ENCODE measurements around the gene CSHL1. TPM values are rescaled to one million over a fixed set of nuclear protein-coding genes. Genes with fewer than 3 reads are reported as not detected.
"Not testable (repeated sequence)": the region's sequence is repeated elsewhere in the genome, so short reads cannot be mapped to it uniquely, and the experiment has no call there.

CSHL1 gene
- total RNA-seq, 1 experiment from 2014 or later = not detected

GRCh38 chr17:63880706-63881105 is 30.4 kb downstream of the CSHL1 start:
- CTCF ChIA-PET = no interaction called here
- H3K79me2 ChIP-seq (ENCODE audit: low read depth) = no peaks in the 10 kb centered on the region
- H3F3A ChIP-seq (ENCODE audit: insufficient read depth, low read depth) = no peaks in the 10 kb centered on the region
- no peaks in the 10 kb centered on the region for H4K20me1 ChIP-seq (ENCODE audit: insufficient read depth)
- no peak overlapping the region for H3K27ac ChIP-seq
- no peaks in the 10 kb centered on the region for H3K9me2 ChIP-seq (ENCODE audit: insufficient read depth)
- no peak for TF ChIP-seq CTCF (conservative IDR thresholded peaks at IDR 0.05)
- H3K4me1 ChIP-seq (replicated peaks; ENCODE audit: insufficient read depth) = no peaks in the 10 kb centered on the region
- intact Hi-C loops (cut with micrococcal nuclease; ENCODE audit: unreplicated experiment) = no loop called here
- no peak for DNase-seq
- H2AFZ ChIP-seq = no peak overlapping the region
- H3K36me3 ChIP-seq (ENCODE audit: low read depth) = no peaks in the 10 kb centered on the region
- no peaks in the 10 kb centered on the region for H3K9me3 ChIP-seq (ENCODE audit: insufficient read depth, low read depth)
- H3K4me2 ChIP-seq = no peak overlapping the region
- H3K27me3 ChIP-seq (ENCODE audit: insufficient read depth, low read depth) = peaks cover 5% of the 10 kb centered on the region; the same call in 1 of the 2 replicates
- no peak overlapping the region for H3K4me3 ChIP-seq
- POLR2A ChIA-PET (ENCODE audit: unreplicated experiment) = no interaction called here
- BruUV-seq (replicated peaks) = no TSS peak

DNA sequence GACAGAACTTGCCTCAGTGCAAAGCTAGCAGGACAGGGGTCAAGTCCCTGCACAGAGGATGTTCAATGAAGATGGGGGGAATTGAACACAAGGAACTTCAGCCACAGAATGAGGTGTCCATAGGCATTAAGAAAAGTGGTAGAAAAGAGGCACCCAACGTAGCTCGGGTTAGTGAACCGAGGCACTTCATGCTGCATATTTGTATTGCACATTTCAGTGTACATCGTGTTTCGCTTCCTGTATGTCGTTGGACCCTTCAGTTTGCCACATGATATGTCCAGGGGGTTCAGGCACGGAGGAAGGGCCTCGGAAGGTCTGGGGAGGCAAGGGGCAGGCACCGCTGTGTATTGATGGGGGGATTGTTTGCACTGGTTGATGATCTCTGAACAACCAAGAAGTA is 32.6 kb downstream of the CSHL1 start:
- H3K4me1 ChIP-seq (replicated peaks; ENCODE audit: insufficient read depth); H3K27me3 ChIP-seq (ENCODE audit: insufficient read depth, low read depth); H3K4me2 ChIP-seq; BruUV-seq (replicated peaks); CTCF ChIA-PET; H3K4me3 ChIP-seq; H3K27ac ChIP-seq; H2AFZ ChIP-seq; H3K9me2 ChIP-seq (ENCODE audit: insufficient read depth); DNase-seq; H4K20me1 ChIP-seq (ENCODE audit: insufficient read depth); H3K9me3 ChIP-seq (ENCODE audit: insufficient read depth, low read depth); H3F3A ChIP-seq (ENCODE audit: insufficient read depth, low read depth); POLR2A ChIA-PET (ENCODE audit: unreplicated experiment); H3K79me2 ChIP-seq (ENCODE audit: low read depth); intact Hi-C loops (cut with micrococcal nuclease; ENCODE audit: unreplicated experiment); H3K36me3 ChIP-seq (ENCODE audit: low read depth): not testable (repeated sequence)

- H2AFZ ChIP-seq; POLR2A ChIA-PET (ENCODE audit: unreplicated experiment); H3K4me2 ChIP-seq; intact Hi-C loops (cut with micrococcal nuclease; ENCODE audit: unreplicated experiment); H3K9me3 ChIP-seq (ENCODE audit: insufficient read depth, low read depth); H3K4me1 ChIP-seq (replicated peaks; ENCODE audit: insufficient read depth); H3K27me3 ChIP-seq (ENCODE audit: insufficient read depth, low read depth); H3K27ac ChIP-seq; H3K36me3 ChIP-seq (ENCODE audit: low read depth); H3K9me2 ChIP-seq (ENCODE audit: insufficient read depth); H3K4me3 ChIP-seq; H4K20me1 ChIP-seq (ENCODE audit: insufficient read depth); H3F3A ChIP-seq (ENCODE audit: insufficient read depth, low read depth); BruUV-seq (replicated peaks); DNase-seq; H3K79me2 ChIP-seq (ENCODE audit: low read depth): not testable (repeated sequence)
- CTCF ChIA-PET = interaction anchor here (0.7 kb wide), 1 partner anchor 36 kb away, joined by 3 read pairs; no protein-coding TSS in a partner anchor
Observed at GRCh38 chr17:63874693-63875092, 36.4 kb downstream of the CSHL1 start.

DNA sequence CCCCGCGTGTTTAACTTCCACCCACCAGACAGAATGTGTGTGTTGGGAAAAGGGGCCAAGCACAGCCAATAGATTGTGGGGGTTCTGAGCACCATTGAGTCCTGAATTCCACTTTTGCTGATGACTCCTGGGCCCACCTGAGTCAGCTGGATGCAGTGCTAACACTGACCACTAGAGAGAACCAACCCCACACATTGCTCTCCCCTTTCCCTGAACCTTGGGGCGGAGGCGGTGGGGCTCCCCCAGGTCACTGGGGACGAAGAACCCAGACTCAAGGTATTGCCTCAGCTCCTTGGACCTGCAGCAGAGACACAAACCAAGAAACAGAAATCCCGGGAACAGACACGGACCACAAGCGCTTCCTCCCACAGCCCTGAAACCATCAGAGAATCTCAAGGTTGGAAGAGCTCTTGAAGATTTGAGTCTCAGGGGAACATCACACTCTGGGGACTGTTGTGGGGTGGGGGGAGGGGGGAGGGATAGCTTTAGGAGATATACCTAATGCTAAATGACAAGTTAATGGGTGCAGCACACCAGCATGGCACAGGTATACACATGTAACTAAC is 36.9 kb downstream of the CSHL1 start:
- H3K9me2 ChIP-seq (ENCODE audit: insufficient read depth); H3F3A ChIP-seq (ENCODE audit: insufficient read depth, low read depth); H2AFZ ChIP-seq; H3K36me3 ChIP-seq (ENCODE audit: low read depth); H3K4me1 ChIP-seq (replicated peaks; ENCODE audit: insufficient read depth); BruUV-seq (replicated peaks); H3K9me3 ChIP-seq (ENCODE audit: insufficient read depth, low read depth); POLR2A ChIA-PET (ENCODE audit: unreplicated experiment); intact Hi-C loops (cut with micrococcal nuclease; ENCODE audit: unreplicated experiment); H3K4me3 ChIP-seq; H3K27me3 ChIP-seq (ENCODE audit: insufficient read depth, low read depth); H3K27ac ChIP-seq; DNase-seq; H4K20me1 ChIP-seq (ENCODE audit: insufficient read depth); H3K79me2 ChIP-seq (ENCODE audit: low read depth); H3K4me2 ChIP-seq: not testable (repeated sequence)
- CTCF ChIA-PET = interaction anchor here (0.7 kb wide), 1 partner anchor 35 kb away, joined by 3 read pairs; no protein-coding TSS in a partner anchor

DNA sequence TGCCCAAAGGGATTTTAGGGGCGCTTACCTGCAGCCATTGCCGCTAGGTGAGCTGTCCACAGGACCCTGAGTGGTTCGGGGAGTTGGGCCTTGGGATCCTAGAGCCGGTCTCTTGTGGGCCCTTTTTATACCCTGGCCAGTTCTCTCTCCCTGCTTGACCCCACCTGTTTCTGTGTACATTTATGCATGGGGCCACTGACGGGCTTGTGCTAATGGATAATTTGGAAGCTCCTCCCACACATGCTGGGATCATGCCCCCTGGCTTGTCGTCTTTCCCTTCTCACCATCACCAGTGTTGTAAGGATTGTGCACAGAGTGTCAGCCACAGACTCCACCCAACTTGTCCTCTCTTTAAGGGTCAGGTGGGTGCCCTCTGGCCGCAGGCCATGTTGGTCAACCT is 37.5 kb downstream of the CSHL1 start, which contains the start of gene CSH2:
Gene CSH2 (minus strand): TSS at position 101 of the 400 bp plus-strand sequence. CDS start 63 bp downstream, at position 38.
- H3K4me2 ChIP-seq; H3K36me3 ChIP-seq (ENCODE audit: low read depth); H3K27ac ChIP-seq; H3K9me2 ChIP-seq (ENCODE audit: insufficient read depth); H3K79me2 ChIP-seq (ENCODE audit: low read depth); H3K9me3 ChIP-seq (ENCODE audit: insufficient read depth, low read depth); H4K20me1 ChIP-seq (ENCODE audit: insufficient read depth); CTCF ChIA-PET; H2AFZ ChIP-seq; H3K4me3 ChIP-seq; POLR2A ChIA-PET (ENCODE audit: unreplicated experiment); H3F3A ChIP-seq (ENCODE audit: insufficient read depth, low read depth); H3K27me3 ChIP-seq (ENCODE audit: insufficient read depth, low read depth); intact Hi-C loops (cut with micrococcal nuclease; ENCODE audit: unreplicated experiment); DNase-seq; H3K4me1 ChIP-seq (replicated peaks; ENCODE audit: insufficient read depth); BruUV-seq (replicated peaks): not testable (repeated sequence)

DNA sequence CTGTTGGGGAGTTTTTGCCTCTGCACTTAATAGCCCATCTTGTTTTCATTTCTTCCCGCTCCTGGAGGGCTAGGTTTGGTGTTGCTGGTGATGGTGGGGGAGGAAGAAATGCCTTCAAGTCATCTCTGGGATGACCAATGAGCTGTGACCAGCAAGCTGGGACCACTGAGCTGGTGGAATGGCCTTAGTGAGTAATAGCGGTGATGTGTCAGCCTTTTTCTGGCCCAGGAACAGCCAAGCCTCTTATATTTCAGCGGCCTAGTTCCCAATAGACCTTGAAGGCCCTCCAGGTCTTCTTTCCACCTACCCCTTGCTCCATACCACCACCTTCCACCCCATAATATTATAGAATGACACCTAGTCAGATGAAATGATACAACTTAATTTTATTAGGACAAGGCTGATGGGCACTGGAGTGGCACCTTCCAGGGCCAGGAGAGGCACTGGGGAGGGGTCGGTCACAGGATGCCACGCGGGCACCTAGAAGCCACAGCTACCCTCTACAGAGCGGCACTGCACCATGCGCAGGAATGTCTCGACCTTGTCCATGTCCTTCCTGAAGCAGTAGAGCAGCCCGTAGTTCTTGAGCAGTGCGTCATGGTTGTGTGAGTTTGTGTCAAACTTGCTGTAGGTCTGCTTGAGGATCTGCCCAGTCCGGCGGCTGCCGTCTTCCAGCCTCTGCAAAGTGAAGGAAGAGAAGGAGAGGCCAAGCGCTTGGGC is 39.3 kb downstream of the CSHL1 start:
- H3K27me3 ChIP-seq (ENCODE audit: insufficient read depth, low read depth); H3K4me3 ChIP-seq; H3K9me2 ChIP-seq (ENCODE audit: insufficient read depth); H3K27ac ChIP-seq; DNase-seq; H4K20me1 ChIP-seq (ENCODE audit: insufficient read depth); intact Hi-C loops (cut with micrococcal nuclease; ENCODE audit: unreplicated experiment); H2AFZ ChIP-seq; H3K4me1 ChIP-seq (replicated peaks; ENCODE audit: insufficient read depth); POLR2A ChIA-PET (ENCODE audit: unreplicated experiment); CTCF ChIA-PET; H3F3A ChIP-seq (ENCODE audit: insufficient read depth, low read depth); H3K79me2 ChIP-seq (ENCODE audit: low read depth); H3K9me3 ChIP-seq (ENCODE audit: insufficient read depth, low read depth); BruUV-seq (replicated peaks); H3K4me2 ChIP-seq; H3K36me3 ChIP-seq (ENCODE audit: low read depth): not testable (repeated sequence)

- H3K4me3 ChIP-seq; DNase-seq; H3F3A ChIP-seq (ENCODE audit: insufficient read depth, low read depth); H3K4me2 ChIP-seq; CTCF ChIA-PET; H3K9me3 ChIP-seq (ENCODE audit: insufficient read depth, low read depth); H4K20me1 ChIP-seq (ENCODE audit: insufficient read depth); H3K27me3 ChIP-seq (ENCODE audit: insufficient read depth, low read depth); H2AFZ ChIP-seq; H3K9me2 ChIP-seq (ENCODE audit: insufficient read depth); POLR2A ChIA-PET (ENCODE audit: unreplicated experiment); intact Hi-C loops (cut with micrococcal nuclease; ENCODE audit: unreplicated experiment); H3K4me1 ChIP-seq (replicated peaks; ENCODE audit: insufficient read depth); H3K27ac ChIP-seq; H3K79me2 ChIP-seq (ENCODE audit: low read depth); BruUV-seq (replicated peaks); H3K36me3 ChIP-seq (ENCODE audit: low read depth): not testable (repeated sequence)
Observed at GRCh38 chr17:63870292-63870665, 40.8 kb downstream of the CSHL1 start.
